Right lobe of liver (tissue), 6 donors: Measurements from ENCODE around the gene PTCH1. TPM values are rescaled to one million over a fixed set of nuclear protein-coding genes. Genes with fewer than 3 reads are reported as not detected.

Source experiments
- ATAC-seq, 4 donors: fragments of 200-7000 bp; cut with Tn5 transposase; one replicate each; pipeline ENCODE4 v1.9.1; 2020; ENCODE audit warnings: mild to moderate bottlenecking in 4 of 4, moderate library complexity in 4 of 4
- DNase-seq, 3 donors: peaks; one replicate each; pipeline ENCODE4 v3.0.0-alpha.2; 2020
- H3K27ac ChIP-seq, 3 donors: fragments of 200-600 bp; one replicate each; pipeline ENCODE4 v1.8.0; 2022
- H3K27me3 ChIP-seq, 2 donors: fragments of 200-600 bp; one replicate each; pipeline ENCODE4 v1.8.0; 2022
- H3K36me3 ChIP-seq, 4 donors: fragments of 200-600 bp; sonication (generic) in 1 of 4; one replicate each; pipeline versions ENCODE4 v1.5.1 to v1.8.0; 2017 to 2022; ENCODE audit warnings: control low read depth in 1 of 4
- H3K4me1 ChIP-seq, 4 donors: fragments of 200-600 bp; sonication (generic) in 1 of 4; one replicate each; pipeline versions ENCODE4 v1.5.1 to v1.8.0; 2017 to 2022; ENCODE audit warnings: control low read depth in 1 of 4
- H3K4me3 ChIP-seq, 3 donors: fragments of 200-600 bp; one replicate each; pipeline ENCODE4 v1.8.0; 2022
- H3K9me3 ChIP-seq, 4 donors: fragments of 200-600 bp; sonication (generic) in 1 of 4; one replicate each; pipeline versions ENCODE4 v1.5.1 to v1.8.0; 2017 to 2022; ENCODE audit warnings: control low read depth in 1 of 4
- POLR2A ChIP-seq: fragments of 450-650 bp; IDR thresholded peaks from one replicate; pipeline ENCODE4 v1.6.1; 2017; ENCODE audit warnings: antibody characterized with exemption, mild to moderate bottlenecking
- WGBS: methylation state at CpG from one replicate; pipeline ENCODE4 v1.1.6; 2018; ENCODE audit warnings: low coverage, low lambda C conversion rate; ENCODE audit not compliant: insufficient coverage; ENCODE audit errors: missing lambda C conversion rate; 5-methylcytosine and 5-hydroxymethylcytosine counted together
- intact Hi-C, 2 donors: fragments of 100-400 bp; cut with DNase I; formaldehyde crosslinking; loops; one replicate each; pipeline versions ENCODE4 v1.11.2 to v1.14.1; 2022
- total RNA-seq, 6 experiments: library from RNA; depleted of rRNA in 2 of 6; stranded (reverse); fragments of >200 nt in 2 of 6; fragmentation: NEBNext Ultra II Directional in 3 of 6; extraction: Animal tissue kit (Norgen Biotek cat#: 25700) in 3 of 6; gene quantifications; one replicate each; pipeline versions ENCODE4 v1.1.0 to v1.2.4, GENCODE V29; 2016 to 2023
- TF ChIP-seq, protein P1 (sequence below), 4 donors: fragments of 200-600 bp in 3 of 4; fragments of 450-650 bp in 1 of 4; IDR thresholded peaks; one replicate each; pipeline versions ENCODE4 v1.5.1 to v1.8.0; 2016 to 2022; ENCODE audit warnings: antibody characterized with exemption in 4 of 4, mild to moderate bottlenecking in 2 of 4
- donor health status: DM: no; HTN: yes; CAD: no.
- donor health status: DM: no; HTN: no; CAD: no.
- donor health status: DM: no; HTN: no; CAD: no.
- donor health status: DM: no; HTN: yes; CAD: no.
- donor health status: DM: no; HTN: yes; CAD: no.

PTCH1 gene
- total RNA-seq, 6 experiments from 2014 or later, result 2.0 to 8.3 (median 5.2) TPM

DNA sequence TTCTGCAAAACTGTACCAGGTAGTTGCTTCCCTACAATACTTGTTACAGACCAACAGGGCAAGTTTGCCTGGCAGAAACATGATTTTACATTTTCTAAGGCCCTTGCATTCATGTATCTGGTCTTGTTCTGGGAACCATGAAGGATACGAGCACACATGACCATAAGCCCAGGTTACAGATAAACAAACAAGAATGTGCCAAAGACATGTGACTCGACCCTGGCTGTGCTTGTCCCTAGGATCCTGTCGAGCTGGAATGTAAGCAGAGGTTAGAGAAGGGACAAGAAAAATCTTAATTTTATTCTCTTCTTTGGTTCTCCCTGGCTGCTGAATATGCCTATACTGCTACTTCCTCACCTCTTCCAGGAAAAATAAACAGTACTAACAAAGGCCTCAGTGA is 32.5 kb downstream of the PTCH1 start:
- Histone ChIP-seq H3K27ac (no peak overlapping the region), H3K9me3 (no peaks in the 10 kb centered on the region), H3K4me1 (no peaks in the 10 kb centered on the region), H3K36me3 (peaks cover 0 to 12% (median 0%) of the 10 kb centered on the region in 4 donors), H3K4me3 (no peak overlapping the region), H3K27me3 (no peaks in the 10 kb centered on the region)
- TF ChIP-seq POLR2A, result no peak
- TF ChIP-seq, protein P1, sequence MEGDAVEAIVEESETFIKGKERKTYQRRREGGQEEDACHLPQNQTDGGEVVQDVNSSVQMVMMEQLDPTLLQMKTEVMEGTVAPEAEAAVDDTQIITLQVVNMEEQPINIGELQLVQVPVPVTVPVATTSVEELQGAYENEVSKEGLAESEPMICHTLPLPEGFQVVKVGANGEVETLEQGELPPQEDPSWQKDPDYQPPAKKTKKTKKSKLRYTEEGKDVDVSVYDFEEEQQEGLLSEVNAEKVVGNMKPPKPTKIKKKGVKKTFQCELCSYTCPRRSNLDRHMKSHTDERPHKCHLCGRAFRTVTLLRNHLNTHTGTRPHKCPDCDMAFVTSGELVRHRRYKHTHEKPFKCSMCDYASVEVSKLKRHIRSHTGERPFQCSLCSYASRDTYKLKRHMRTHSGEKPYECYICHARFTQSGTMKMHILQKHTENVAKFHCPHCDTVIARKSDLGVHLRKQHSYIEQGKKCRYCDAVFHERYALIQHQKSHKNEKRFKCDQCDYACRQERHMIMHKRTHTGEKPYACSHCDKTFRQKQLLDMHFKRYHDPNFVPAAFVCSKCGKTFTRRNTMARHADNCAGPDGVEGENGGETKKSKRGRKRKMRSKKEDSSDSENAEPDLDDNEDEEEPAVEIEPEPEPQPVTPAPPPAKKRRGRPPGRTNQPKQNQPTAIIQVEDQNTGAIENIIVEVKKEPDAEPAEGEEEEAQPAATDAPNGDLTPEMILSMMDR (IDR thresholded peaks at IDR 0.05), result no peak
- intact Hi-C loops, result no loop called here
- whole genome bisulfite sequencing, result 48% methylated on average over 2 of the region's 3 CpGs
- DNase-seq (no peak), ATAC-seq (no peak)

DNA sequence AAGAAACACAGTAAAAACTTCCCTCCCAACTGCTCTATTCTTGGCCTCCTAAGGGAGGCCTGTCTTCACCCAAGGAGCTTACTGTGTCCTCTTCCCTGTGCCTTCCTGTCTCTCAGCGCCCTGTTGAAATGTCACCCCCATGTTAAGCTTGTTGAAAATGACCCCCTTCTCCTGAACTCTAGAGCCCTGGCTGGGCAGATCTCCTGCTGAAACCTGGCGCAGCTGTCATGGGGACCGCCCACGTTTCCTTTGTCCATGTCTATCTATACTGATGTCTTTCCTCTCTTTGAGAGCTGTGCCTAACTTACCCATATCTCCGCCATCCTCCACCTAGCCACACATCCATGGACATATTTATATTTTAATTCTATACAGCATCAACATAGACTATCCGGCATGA is 33.3 kb downstream of the PTCH1 start:
- Histone ChIP-seq H3K27ac (no peak overlapping the region), H3K4me3 (no peak overlapping the region), H3K4me1 (no peaks in the 10 kb centered on the region), H3K36me3 (peaks cover 0 to 16% (median 0%) of the 10 kb centered on the region in 4 donors), H3K9me3 (no peaks in the 10 kb centered on the region), H3K27me3 (no peaks in the 10 kb centered on the region)
- intact Hi-C loops, result no loop called here
- ATAC-seq (no peak), DNase-seq (no peak)
- TF ChIP-seq, protein P1 (IDR thresholded peaks at IDR 0.05), result no peak
- TF ChIP-seq POLR2A, result no peak
- WGBS, result 89% methylated on average over 6 of the region's 6 CpGs

DNA sequence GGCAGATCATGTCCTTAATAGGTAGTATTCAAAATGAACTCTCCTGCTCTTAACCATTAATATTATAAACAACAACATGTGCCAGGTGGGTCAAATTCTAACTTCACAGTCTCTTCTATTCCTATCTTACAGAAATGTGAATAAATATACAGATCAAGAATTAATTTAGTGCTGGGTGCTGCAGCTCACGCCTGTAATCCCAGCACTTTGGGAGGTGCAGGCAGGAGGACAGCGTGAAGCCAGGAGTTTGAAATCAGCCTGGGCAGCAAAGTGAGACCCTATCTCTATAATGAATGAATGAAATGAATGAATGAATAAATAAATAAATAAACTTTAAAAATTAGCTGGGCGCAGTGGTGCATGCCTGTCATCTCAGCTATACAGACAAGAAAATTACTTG is 34.1 kb downstream of the PTCH1 start:
- ATAC-seq (no peak), DNase-seq (no peak)
- Histone ChIP-seq H3K4me3 (no peak overlapping the region), H3K27me3 (no peaks in the 10 kb centered on the region), H3K36me3 (peaks cover 0 to 21% (median 0%) of the 10 kb centered on the region in 4 donors), H3K27ac (no peak overlapping the region), H3K9me3 (no peaks in the 10 kb centered on the region), H3K4me1 (no peaks in the 10 kb centered on the region)
- 96% methylated on average over 3 of the region's 3 CpGs for WGBS
- intact Hi-C loops, result no loop called here
- no peak for TF ChIP-seq POLR2A
- TF ChIP-seq, protein P1 (IDR thresholded peaks at IDR 0.05), result no peak

DNA sequence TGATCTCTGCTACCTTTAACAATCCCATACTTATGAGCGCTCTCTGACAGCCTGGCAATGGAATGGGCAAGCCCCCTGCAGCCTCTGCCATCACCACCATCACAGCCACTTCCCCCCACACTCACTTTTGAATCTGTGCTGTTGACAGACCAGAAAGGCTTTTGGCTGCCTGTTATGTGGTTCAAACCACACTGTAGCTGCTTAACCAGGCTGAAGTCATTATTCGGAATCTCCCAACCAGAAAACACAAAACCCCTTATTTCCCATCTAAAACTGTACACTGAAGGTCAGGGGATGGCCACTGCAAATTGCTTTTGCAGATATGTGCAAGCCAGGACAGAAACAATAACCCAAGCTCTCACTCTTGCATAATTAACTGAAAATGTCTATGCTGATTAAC is 35.8 kb downstream of the PTCH1 start:
- no peak overlapping the region for H3K27ac ChIP-seq
- no peaks in the 10 kb centered on the region for H3K27me3 ChIP-seq
- ATAC-seq, result no peak
- H3K4me1 ChIP-seq, result no peaks in the 10 kb centered on the region
- H3K9me3 ChIP-seq, result no peaks in the 10 kb centered on the region
- H3K36me3 ChIP-seq, result peaks cover 0 to 30% (median 0%) of the 10 kb centered on the region in 4 donors
- 86% methylated on average over 2 of the region's 2 CpGs for WGBS
- no peak overlapping the region for H3K4me3 ChIP-seq
- TF ChIP-seq, protein P1 (IDR thresholded peaks at IDR 0.05), result no peak
- TF ChIP-seq POLR2A, result no peak
- intact Hi-C loops, result no loop called here
- DNase-seq, result no peak

DNA sequence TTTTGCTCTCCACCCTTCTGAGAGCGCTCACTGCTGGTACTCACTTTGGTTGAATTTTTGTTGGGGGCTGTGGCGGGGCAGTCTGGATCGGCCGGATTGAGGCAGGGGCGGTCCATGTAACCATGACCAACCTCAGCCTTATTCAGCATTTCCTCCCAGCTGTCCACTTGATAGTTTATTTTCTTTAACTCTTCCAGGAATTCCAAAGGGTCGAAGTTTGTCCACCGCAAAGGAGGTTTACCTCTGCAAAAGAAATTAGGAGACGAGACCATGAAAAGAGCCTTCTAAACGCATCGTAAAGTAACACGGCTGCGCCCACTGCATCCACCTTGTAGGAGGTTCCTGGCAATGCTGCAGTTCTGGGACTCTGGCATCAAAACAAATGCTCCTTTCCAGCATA is 36.4 kb downstream of the PTCH1 start:
- Histone ChIP-seq H3K9me3 (no peaks in the 10 kb centered on the region), H3K27ac (no peak overlapping the region), H3K4me1 (no peaks in the 10 kb centered on the region), H3K27me3 (no peaks in the 10 kb centered on the region), H3K36me3 (peaks cover 0 to 37% (median 0%) of the 10 kb centered on the region in 4 donors), H3K4me3 (no peak overlapping the region)
- intact Hi-C loops, result no loop called here
- ATAC-seq, result no peak
- 89% methylated on average over 12 of the region's 12 CpGs for WGBS
- DNase-seq, result no peak
- TF ChIP-seq, protein P1 (IDR thresholded peaks at IDR 0.05), result no peak
- TF ChIP-seq POLR2A, result no peak
